Embryonic facial prominence (tissue), 1 donor: Measurements from ENCODE around the gene PLA2G4D.
"Not testable (repeated sequence)": the region's sequence is repeated elsewhere in the genome, so short reads cannot be mapped to it uniquely, and the experiment has no call there.

Experiments used
- DNase-seq: peaks from one replicate; pipeline ENCODE4 v3.0.0-alpha.2; 2016; ENCODE audit errors: extremely low spot score

Gene PLA2G4D

GRCh38 chr15:42091753-42092397, 2.5 kb downstream of the PLA2G4D start:
- not testable (repeated sequence) for DNase-seq

- DNase-seq: no peak
Measured at GRCh38 chr15:42090781-42091180, 3.6 kb downstream of the PLA2G4D start.

GRCh38 chr15:42090370-42090769, 4.0 kb downstream of the PLA2G4D start:
- no peak for DNase-seq

GRCh38 chr15:42089942-42090341, 4.4 kb downstream of the PLA2G4D start:
- no peak for DNase-seq

- DNase-seq: no peak
Measured at GRCh38 chr15:42088801-42089640, 5.3 kb downstream of the PLA2G4D start.

- DNase-seq: no peak
Measured at GRCh38 chr15:42087926-42088800, 6.2 kb downstream of the PLA2G4D start.

- no peak for DNase-seq
Measured at GRCh38 chr15:42087460-42087859, 6.9 kb downstream of the PLA2G4D start.

- DNase-seq: no peak
Measured at GRCh38 chr15:42085721-42086120, 8.6 kb downstream of the PLA2G4D start.

GRCh38 chr15:42085236-42085605, 9.1 kb downstream of the PLA2G4D start:
- DNase-seq: no peak

- DNase-seq: no peak
Measured at GRCh38 chr15:42084465-42085235, 9.7 kb downstream of the PLA2G4D start.

- DNase-seq: no peak
Measured at GRCh38 chr15:42083916-42084315, 10.4 kb downstream of the PLA2G4D start.

GRCh38 chr15:42083605-42083908, 10.8 kb downstream of the PLA2G4D start:
- DNase-seq: no peak

GRCh38 chr15:42082823-42083604, 11.3 kb downstream of the PLA2G4D start:
- DNase-seq: no peak

GRCh38 chr15:42082141-42082540, 12.2 kb downstream of the PLA2G4D start:
- DNase-seq: no peak

GRCh38 chr15:42080919-42081830, 13.2 kb downstream of the PLA2G4D start:
- DNase-seq: no peak

GRCh38 chr15:42080186-42080918, 14.0 kb downstream of the PLA2G4D start:
- no peak for DNase-seq

GRCh38 chr15:42079401-42079908, 14.9 kb downstream of the PLA2G4D start:
- no peak for DNase-seq

GRCh38 chr15:42078903-42079302, 15.5 kb downstream of the PLA2G4D start:
- DNase-seq: no peak

- no peak for DNase-seq
Measured at GRCh38 chr15:42077689-42078088, 16.7 kb downstream of the PLA2G4D start.
